ENCODE data around the gene FILIP1L. TPM values are rescaled to one million over a fixed set of nuclear protein-coding genes. Genes with fewer than 3 reads are reported as not detected.

FILIP1L gene
- total and polyA plus RNA-seq, 2 experiments from 2014 or later, result 0.45 to 0.82 TPM

- no peak for TF ChIP-seq CTCF (IDR thresholded peaks at IDR 0.05; ENCODE audit: low read depth, low read length)
- H3K9me3 ChIP-seq (ENCODE audit: low read depth), result no peaks in the 10 kb centered on the region
- no peak for DNase-seq (ENCODE audit: low read depth in 1 of 2, low spot score in 1 of 2)
- H3K27ac ChIP-seq, result no peak overlapping the region
- H3K36me3 ChIP-seq, result no peaks in the 10 kb centered on the region
- H3K4me1 ChIP-seq (ENCODE audit: low read depth), result no peaks in the 10 kb centered on the region
- no peak overlapping the region for H3K4me3 ChIP-seq
- peaks cover 33% of the 10 kb centered on the region for H3K27me3 ChIP-seq
These were observed 240.8 kb downstream of the FILIP1L start for GRCh38 chr3:99873269-99874102.

GRCh38 chr3:99872923-99873254 lies 241.4 kb downstream of the FILIP1L start:
- no peak overlapping the region for H3K27ac ChIP-seq

GRCh38 chr3:99871231-99872045 lies 242.9 kb downstream of the FILIP1L start:
- H3K4me1 ChIP-seq (ENCODE audit: low read depth), result no peaks in the 10 kb centered on the region
- no peak for TF ChIP-seq CTCF (IDR thresholded peaks at IDR 0.05; ENCODE audit: low read depth, low read length)
- H3K9me3 ChIP-seq (ENCODE audit: low read depth), result no peaks in the 10 kb centered on the region
- no peak overlapping the region for H3K27ac ChIP-seq
- H3K4me3 ChIP-seq, result no peak overlapping the region
- no peaks in the 10 kb centered on the region for H3K36me3 ChIP-seq
- peaks cover 20% of the 10 kb centered on the region for H3K27me3 ChIP-seq
- DNase-seq (ENCODE audit: low read depth in 1 of 2, low spot score in 1 of 2), result no peak

More at GRCh38 chr3:99872923-99873254, 241.4 kb downstream of the FILIP1L start:
- no peak for TF ChIP-seq CTCF (IDR thresholded peaks at IDR 0.05; ENCODE audit: low read depth, low read length)
- H3K4me3 ChIP-seq, result no peak overlapping the region
- H3K4me1 ChIP-seq (ENCODE audit: low read depth), result no peaks in the 10 kb centered on the region
- H3K27me3 ChIP-seq, result peaks cover 33% of the 10 kb centered on the region
- H3K36me3 ChIP-seq, result no peaks in the 10 kb centered on the region
- H3K9me3 ChIP-seq (ENCODE audit: low read depth), result no peaks in the 10 kb centered on the region
- DNase-seq (ENCODE audit: low read depth in 1 of 2, low spot score in 1 of 2), result no peak

GRCh38 chr3:99870712-99871111 lies 243.6 kb downstream of the FILIP1L start:
- Histone ChIP-seq H3K27ac (no peak overlapping the region), H3K4me3 (no peak overlapping the region), H3K36me3 (no peaks in the 10 kb centered on the region), H3K27me3 (peaks cover 16% of the 10 kb centered on the region), H3K4me1 (ENCODE audit: low read depth) (no peaks in the 10 kb centered on the region), H3K9me3 (ENCODE audit: low read depth) (no peaks in the 10 kb centered on the region)
- no peak for DNase-seq (ENCODE audit: low read depth in 1 of 2, low spot score in 1 of 2)
- no peak for TF ChIP-seq CTCF (IDR thresholded peaks at IDR 0.05; ENCODE audit: low read depth, low read length)

- H3K36me3 ChIP-seq, result no peaks in the 10 kb centered on the region
- no peak overlapping the region for H3K4me3 ChIP-seq
- no peaks in the 10 kb centered on the region for H3K9me3 ChIP-seq (ENCODE audit: low read depth)
- H3K4me1 ChIP-seq (ENCODE audit: low read depth), result no peaks in the 10 kb centered on the region
- no peak overlapping the region for H3K27ac ChIP-seq
- no peak for DNase-seq (ENCODE audit: low read depth in 1 of 2, low spot score in 1 of 2)
- H3K27me3 ChIP-seq, result peaks cover 8% of the 10 kb centered on the region
- no peak for TF ChIP-seq CTCF (IDR thresholded peaks at IDR 0.05; ENCODE audit: low read depth, low read length)
These were observed 244.7 kb downstream of the FILIP1L start for GRCh38 chr3:99869621-99870020.
